GM12891 (cell line): ENCODE measurements around the gene CCDC88B.
"Not testable (repeated sequence)": the region's sequence is repeated elsewhere in the genome, so short reads cannot be mapped to it uniquely, and the experiment has no call there.

ENCODE experiments used
- DNase-seq: peaks from one replicate; pipeline ENCODE4 v3.0.0; 2011; ENCODE audit warnings: low spot score; ENCODE audit not compliant: insufficient read length
- FAIRE-seq: peaks from 2 replicates; lab custom pipeline; 2011; peaks lifted over from hg19 to GRCh38; lab: Jason Lieb, UNC
- PAX5 ChIP-seq: IDR thresholded peaks from 2 replicates; pipeline ENCODE4 v1.6.1; 2011; ENCODE audit warnings: low read length, moderate library complexity, mild to moderate bottlenecking; ENCODE audit not compliant: insufficient read depth, severe bottlenecking
- POLR2A ChIP-seq: IDR thresholded peaks from 2 replicates; pipeline ENCODE4 v1.6.1; 2011; ENCODE audit warnings: low read depth, low read length, control low read depth
- POLR2AphosphoS5 ChIP-seq: IDR thresholded peaks from 2 replicates; pipeline ENCODE4 v1.6.1; 2011; ENCODE audit warnings: low read depth, low read length, control low read depth
- POU2F2 ChIP-seq: IDR thresholded peaks from 2 replicates; pipeline ENCODE4 v1.6.1; 2011; ENCODE audit warnings: low read depth, mild to moderate bottlenecking, control low read depth, low read length, moderate library complexity
- SPI1 ChIP-seq: IDR thresholded peaks from 2 replicates; pipeline ENCODE4 v1.6.1; 2011; ENCODE audit warnings: low read depth, low read length, control low read depth
- TAF1 ChIP-seq: IDR thresholded peaks from 2 replicates; pipeline ENCODE4 v1.6.1; 2011; ENCODE audit warnings: low read depth, low read length, control low read depth

CCDC88B gene

GRCh38 chr11:64304316-64305072, 35.5 kb upstream of the CCDC88B start:
- FAIRE-seq: no peak
- DNase-seq: peak; percentile 85
- no peak for TF ChIP-seq POLR2AphosphoS5
- TF ChIP-seq TAF1: peak; percentile 45; the same call in 1 of the 2 replicates
- no peak for TF ChIP-seq POU2F2
- no peak for TF ChIP-seq POLR2A

GRCh38 chr11:64305075-64305690, 34.8 kb upstream of the CCDC88B start, which contains the start of gene ESRRA:
TSS of gene ESRRA (plus strand) at chr11:64305524. CDS start at chr11:64307180, 1,656 bp downstream.
- FAIRE-seq (peak; percentile 97), DNase-seq (peak; percentile 94)
- TF ChIP-seq POLR2AphosphoS5: 0 out of 2 replicates have a peak, but pooled peaks have one; percentile 46
- no peak for TF ChIP-seq SPI1
- peak; percentile 32; the same call in 1 of the 2 replicates for TF ChIP-seq TAF1
- TF ChIP-seq POU2F2: peak; percentile 28; the same call in 1 of the 2 replicates

- DNase-seq: no peak
- peak; percentile 72 for FAIRE-seq
- no peak for TF ChIP-seq TAF1
- no peak for TF ChIP-seq SPI1
- peak; percentile 43; the same call in 1 of the 2 replicates for TF ChIP-seq POLR2AphosphoS5
- 0 out of 2 replicates have a peak, but pooled peaks have one; percentile 2 for TF ChIP-seq POLR2A
- no peak for TF ChIP-seq POU2F2
- no peak for TF ChIP-seq PAX5
Observed at GRCh38 chr11:64305691-64306562, 34.1 kb upstream of the CCDC88B start.

GRCh38 chr11:64306563-64306875, 33.5 kb upstream of the CCDC88B start:
- DNase-seq: no peak
- TF ChIP-seq TAF1 (no peak), POU2F2 (peak; percentile 15; the same call in 1 of the 2 replicates)
- FAIRE-seq: no peak

GRCh38 chr11:64306876-64307622, 33.0 kb upstream of the CCDC88B start:
- no peak for TF ChIP-seq POLR2AphosphoS5
- FAIRE-seq (no peak), DNase-seq (no peak)

GRCh38 chr11:64307795-64308194, 32.2 kb upstream of the CCDC88B start:
- FAIRE-seq, DNase-seq: not testable (repeated sequence)

GRCh38 chr11:64312947-64313346, 27.1 kb upstream of the CCDC88B start:
- TF ChIP-seq TAF1: no peak
- TF ChIP-seq SPI1: no peak
- no peak for TF ChIP-seq POLR2A
- TF ChIP-seq POU2F2: no peak
- TF ChIP-seq PAX5: no peak
- TF ChIP-seq POLR2AphosphoS5: no peak
- DNase-seq (no peak), FAIRE-seq (no peak)

GRCh38 chr11:64313491-64314145, 26.4 kb upstream of the CCDC88B start:
- no peak for TF ChIP-seq PAX5
- TF ChIP-seq POU2F2: no peak
- TF ChIP-seq SPI1: no peak
- no peak for TF ChIP-seq POLR2A
- no peak for TF ChIP-seq POLR2AphosphoS5
- no peak for TF ChIP-seq TAF1
- FAIRE-seq (no peak), DNase-seq (no peak)

- TF ChIP-seq TAF1 (no peak), POU2F2 (no peak), POLR2AphosphoS5 (no peak), POLR2A (no peak), SPI1 (no peak), PAX5 (no peak)
Observed at GRCh38 chr11:64314146-64314804, 25.7 kb upstream of the CCDC88B start.

More at GRCh38 chr11:64314146-64314804, 25.7 kb upstream of the CCDC88B start:
- no peak for FAIRE-seq
- DNase-seq: no peak
